Measurements from ENCODE around the gene SCN4A.
"Not testable (repeated sequence)": the region's sequence is repeated elsewhere in the genome, so short reads cannot be mapped to it uniquely, and the experiment has no call there.

The SCN4A gene

GRCh38 chr17:63911041-63911635 lies 61.6 kb downstream of the SCN4A start, which contains the start of gene CSHL1:
CSHL1 (minus strand) TSS chr17:63911258; CDS start chr17:63911196, 62 bp downstream.
- DNase-seq: no peak

GRCh38 chr17:63910096-63910495 lies 62.6 kb downstream of the SCN4A start:
- DNase-seq: no peak

GRCh38 chr17:63909586-63909985 lies 63.1 kb downstream of the SCN4A start:
- DNase-seq: not testable (repeated sequence)

DNA sequence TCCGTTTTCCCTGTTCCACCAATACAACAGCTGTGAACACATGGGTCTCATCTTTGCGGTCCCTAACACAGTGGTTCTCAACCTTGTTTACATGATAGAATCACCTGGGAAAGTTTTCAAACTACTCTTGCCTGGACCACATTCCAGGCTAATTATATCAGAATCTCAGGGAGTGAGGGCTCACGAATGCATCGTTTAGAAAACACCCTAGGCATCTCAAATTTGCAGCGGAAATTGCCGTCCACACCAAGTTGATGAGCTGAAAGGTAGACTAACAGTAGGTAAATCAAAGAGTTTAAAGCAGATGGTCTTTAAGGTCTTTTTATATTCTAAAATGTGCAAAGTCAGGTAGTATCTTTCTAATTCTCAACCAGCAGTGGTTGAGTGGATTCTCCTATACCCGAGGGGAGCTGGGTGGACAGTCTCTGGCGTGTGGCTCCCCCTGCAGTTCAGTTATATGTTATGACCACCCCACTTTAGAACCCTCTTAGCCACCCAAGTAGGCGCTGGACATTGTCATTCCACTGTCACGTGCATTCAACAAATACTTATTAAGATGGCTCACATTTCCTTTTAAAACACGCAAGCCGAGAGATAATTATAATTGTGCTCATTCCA lies 65.4 kb downstream of the SCN4A start:
- DNase-seq: not testable (repeated sequence)

DNA sequence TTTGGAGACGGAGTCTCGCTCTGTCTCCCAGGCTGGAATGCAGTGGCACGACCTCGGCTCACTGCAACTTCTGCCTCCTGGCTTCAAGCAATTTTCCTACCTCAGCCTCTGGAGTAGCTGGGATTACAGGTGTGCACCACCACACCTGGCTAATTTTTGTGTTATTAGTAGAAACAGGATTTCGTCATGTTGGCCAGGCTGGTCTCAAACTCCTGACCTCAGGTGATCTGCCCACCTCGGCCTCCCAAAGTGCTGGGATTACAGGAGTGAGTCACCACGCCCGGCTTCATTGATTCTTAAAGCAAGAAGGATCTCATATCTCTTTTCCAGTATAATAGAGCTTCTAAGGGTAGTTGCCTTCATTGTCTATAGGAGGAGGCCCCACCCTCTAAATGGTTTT lies 67.9 kb downstream of the SCN4A start:
- DNase-seq: not testable (repeated sequence)

DNA sequence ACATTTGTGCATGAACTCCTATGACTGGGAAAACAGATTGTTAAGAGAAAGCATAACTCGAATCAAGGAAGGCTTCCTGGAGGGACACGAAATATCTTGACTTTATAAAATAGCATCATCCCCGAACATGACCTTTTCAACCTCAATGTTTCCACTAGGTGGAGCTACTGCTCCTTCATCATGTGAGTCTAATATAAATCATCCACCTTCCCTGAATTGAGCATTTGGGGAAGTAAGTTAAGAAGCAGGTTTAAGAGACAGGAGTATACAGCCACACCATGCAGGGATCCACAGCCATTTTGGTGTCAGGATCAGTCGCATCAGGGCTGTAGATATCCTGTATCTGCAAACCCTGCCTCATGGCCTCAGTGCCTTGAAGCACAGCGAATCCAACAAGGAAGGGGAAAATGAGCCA lies 68.9 kb downstream of the SCN4A start:
- DNase-seq: not testable (repeated sequence)

- DNase-seq: not testable (repeated sequence)
These were observed 70.7 kb downstream of the SCN4A start for GRCh38 chr17:63901971-63902370.

- not testable (repeated sequence) for DNase-seq
These were observed 73.6 kb downstream of the SCN4A start for GRCh38 chr17:63898899-63899798.

DNA sequence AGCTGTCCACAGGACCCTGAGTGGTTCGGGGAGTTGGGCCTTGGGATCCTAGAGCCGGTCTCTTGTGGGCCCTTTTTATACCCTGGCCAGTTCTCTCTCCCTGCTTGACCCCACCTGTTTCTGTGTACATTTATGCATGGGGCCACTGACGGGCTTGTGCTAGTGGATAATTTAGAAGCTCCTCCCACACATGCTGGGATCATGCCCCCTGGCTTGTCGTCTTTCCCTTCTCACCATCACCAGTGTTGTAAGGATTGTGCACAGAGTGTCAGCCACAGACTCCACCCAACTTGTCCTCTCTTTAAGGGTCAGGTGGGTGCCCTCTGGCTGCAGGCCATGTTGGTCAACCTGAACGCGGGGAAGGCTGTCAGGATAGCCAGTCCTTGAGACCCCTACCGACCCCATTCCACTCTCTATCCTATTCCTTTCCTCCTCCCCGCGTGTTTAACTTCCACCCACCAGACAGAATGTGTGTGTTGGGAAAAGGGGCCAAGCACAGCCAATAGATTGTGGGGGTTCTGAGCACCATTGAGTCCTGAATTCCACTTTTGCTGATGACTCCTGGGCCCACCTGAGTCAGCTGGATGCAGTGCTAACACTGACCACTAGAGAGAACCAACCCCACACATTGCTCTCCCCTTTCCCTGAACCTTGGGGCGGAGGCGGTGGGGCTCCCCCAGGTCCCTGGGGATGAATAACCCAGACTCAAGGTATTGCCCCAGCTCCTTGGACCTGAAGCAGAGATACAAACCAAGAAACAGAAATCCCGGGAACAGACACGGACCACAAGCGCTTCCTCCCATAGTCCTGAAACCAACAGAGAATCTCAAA lies 76.0 kb downstream of the SCN4A start, which contains the start of gene CSH1:
Gene CSH1 (minus strand): TSS at position 51 of the 831 bp plus-strand sequence. CDS start 63 bp downstream, outside the sequence.
- DNase-seq: not testable (repeated sequence)

DNA sequence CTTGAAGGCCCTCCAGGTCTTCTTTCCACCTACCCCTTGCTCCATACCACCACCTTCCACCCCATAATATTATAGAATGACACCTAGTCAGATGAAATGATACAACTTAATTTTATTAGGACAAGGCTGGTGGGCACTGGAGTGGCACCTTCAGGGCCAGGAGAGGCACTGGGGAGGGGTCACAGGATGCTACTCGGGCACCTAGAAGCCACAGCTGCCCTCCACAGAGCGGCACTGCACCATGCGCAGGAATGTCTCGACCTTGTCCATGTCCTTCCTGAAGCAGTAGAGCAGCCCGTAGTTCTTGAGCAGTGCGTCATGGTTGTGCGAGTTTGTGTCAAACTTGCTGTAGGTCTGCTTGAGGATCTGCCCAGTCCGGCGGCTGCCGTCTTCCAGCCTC lies 77.9 kb downstream of the SCN4A start:
- not testable (repeated sequence) for DNase-seq

- not testable (repeated sequence) for DNase-seq
These were observed 78.7 kb downstream of the SCN4A start for GRCh38 chr17:63894021-63894420.

GRCh38 chr17:63892316-63893037 lies 80.2 kb downstream of the SCN4A start:
- DNase-seq: not testable (repeated sequence)

DNA sequence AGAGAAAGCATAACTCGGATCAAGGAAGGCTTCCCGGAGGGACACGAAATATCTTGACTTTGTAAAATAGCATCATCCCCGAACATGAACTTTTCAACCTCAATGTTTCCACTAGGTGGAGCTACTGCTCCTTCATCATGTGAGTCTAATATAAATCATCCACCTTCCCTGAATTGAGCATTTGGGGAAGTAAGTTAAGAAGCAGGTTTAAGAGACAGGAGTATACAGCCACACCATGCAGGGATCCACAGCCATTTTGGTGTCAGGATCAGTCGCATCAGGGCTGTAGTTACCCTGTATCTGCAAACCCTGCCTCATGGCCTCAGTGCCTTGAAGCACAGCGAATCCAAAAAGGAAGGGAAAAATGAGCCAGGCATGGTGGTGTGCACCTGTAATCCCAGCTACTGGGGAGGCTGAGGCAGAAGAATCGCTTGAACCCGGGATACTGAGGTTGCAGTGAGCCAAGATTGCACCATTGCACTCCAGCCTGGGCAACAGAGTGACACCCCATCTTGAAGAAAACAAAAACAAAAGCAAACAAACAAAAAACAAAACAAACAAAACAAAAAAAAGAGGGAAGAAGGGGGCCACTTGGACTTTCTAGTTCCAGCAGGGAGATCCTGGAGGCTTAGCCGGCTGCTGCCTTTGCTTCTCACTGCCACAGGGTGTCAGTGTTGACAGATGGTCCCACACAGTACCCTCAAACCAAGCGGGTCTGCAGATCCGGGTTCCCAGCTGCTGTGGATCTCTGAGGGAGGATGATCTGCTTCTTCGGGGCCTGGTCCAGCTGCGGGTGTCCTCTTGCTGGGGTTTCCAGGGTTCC lies 83.5 kb downstream of the SCN4A start:
- peak; percentile 64 for DNase-seq

All from eye (tissue), 1 donor.